ENCODE measurements around the gene CD52. TPM values are rescaled to one million over a fixed set of nuclear protein-coding genes. Genes with fewer than 3 reads are reported as not detected.

Gene CD52
- total and polyA plus RNA-seq, 2 experiments from 2014 or later = 7.3 TPM; not detected in 1

GRCh38 chr1:26284597-26285347 is 33.0 kb upstream of the CD52 start:
- Histone ChIP-seq H3K4me2 (no peak overlapping the region), H3K9me2 (ENCODE audit: insufficient read depth) (no peaks in the 10 kb centered on the region), H3K79me2 (replicated peaks; ENCODE audit: insufficient read depth) (no peaks in the 10 kb centered on the region), H4K20me1 (replicated peaks; ENCODE audit: insufficient read depth) (0 out of 2 replicates have a peak, but pooled peaks cover 3% of the 10 kb centered on the region), H3K27ac (ENCODE audit: low read depth) (peak overlapping the region; percentile 19; the same call in 1 of the 2 replicates), H3K36me3 (ENCODE audit: insufficient read depth) (peaks cover 4% of the 10 kb centered on the region; the same call in 1 of the 2 replicates), H3K4me1 (ENCODE audit: insufficient read depth) (peaks cover 20% of the 10 kb centered on the region), H3K27me3 (ENCODE audit: insufficient read depth) (no peaks in the 10 kb centered on the region), H2AFZ (no peak overlapping the region), H3F3A (replicated peaks; ENCODE audit: low read depth) (peaks cover 8% of the 10 kb centered on the region; the same call in 1 of the 2 replicates), H3K4me3 (no peak overlapping the region)
- Mint-ChIP-seq H3K27ac (peak overlapping the region; percentile 15; the same call in 1 of the 2 replicates), H3K4me1 (peaks cover 40% of the 10 kb centered on the region), H3K36me3 (ENCODE audit: low read depth) (peaks cover 4% of the 10 kb centered on the region; the same call in 2 of the 3 replicates), H3K9me3 (no peaks in the 10 kb centered on the region; the same call in 2 of the 3 replicates), H3K4me3 (no peak overlapping the region), H3K27me3 (ENCODE audit: insufficient read depth, low read depth, poor library complexity) (peaks cover 25% of the 10 kb centered on the region)
- ATAC-seq (peak; percentile 70), DNase-seq (ENCODE audit: low spot score) (peak; percentile 88)
- TF ChIP-seq NANOG (IDR thresholded peaks at IDR 0.05; ENCODE audit: borderline replicate concordance) (no peak), CTCF (conservative IDR thresholded peaks at IDR 0.05; ENCODE audit: low read depth in 2 of 2) (peak; percentile 90 to 95), POLR2AphosphoS5 (IDR thresholded peaks at IDR 0.05; ENCODE audit: low read depth) (0 out of 2 replicates have a peak, but pooled peaks have one; percentile 16), REST (IDR thresholded peaks at IDR 0.05; ENCODE audit: unreplicated experiment) (no peak)

- ATAC-seq (peak; percentile 53), DNase-seq (ENCODE audit: low spot score) (peak; percentile 90)
- no peaks in the 10 kb centered on the region for H3K27me3 ChIP-seq (ENCODE audit: insufficient read depth)
- H3K27me3 Mint-ChIP-seq (ENCODE audit: insufficient read depth, low read depth, poor library complexity) = peaks cover 22% of the 10 kb centered on the region
- no peak overlapping the region for H3K27ac Mint-ChIP-seq
- no peak overlapping the region for H3K4me3 Mint-ChIP-seq
- H3K4me3 ChIP-seq = no peak overlapping the region
- H3K79me2 ChIP-seq (replicated peaks; ENCODE audit: insufficient read depth) = no peaks in the 10 kb centered on the region
- no peaks in the 10 kb centered on the region; the same call in 2 of the 3 replicates for H3K9me3 Mint-ChIP-seq
- no peak for TF ChIP-seq ZNF331 (CRISPR knock-in tag; IDR thresholded peaks at IDR 0.05; ENCODE audit: low read depth)
- TF ChIP-seq CTCF (conservative IDR thresholded peaks at IDR 0.05; ENCODE audit: low read depth in 2 of 2) = peak; percentile 69 to 83
- peaks cover 4% of the 10 kb centered on the region; the same call in 1 of the 2 replicates for H3K36me3 ChIP-seq (ENCODE audit: insufficient read depth)
- H3K36me3 Mint-ChIP-seq (ENCODE audit: low read depth) = peaks cover 4% of the 10 kb centered on the region; the same call in 2 of the 3 replicates
- 0 out of 2 replicates have a peak, but pooled peaks cover 3% of the 10 kb centered on the region for H4K20me1 ChIP-seq (replicated peaks; ENCODE audit: insufficient read depth)
- peaks cover 23% of the 10 kb centered on the region for H3K4me1 ChIP-seq (ENCODE audit: insufficient read depth)
- no peak overlapping the region for H3K4me2 ChIP-seq
- no peak overlapping the region for H2AFZ ChIP-seq
- H3K4me1 Mint-ChIP-seq = peaks cover 44% of the 10 kb centered on the region
- H3F3A ChIP-seq (replicated peaks; ENCODE audit: low read depth) = peaks cover 8% of the 10 kb centered on the region; the same call in 1 of the 2 replicates
- no peak overlapping the region for H3K27ac ChIP-seq (ENCODE audit: low read depth)
- H3K9me2 ChIP-seq (ENCODE audit: insufficient read depth) = no peaks in the 10 kb centered on the region
Measured at GRCh38 chr1:26285366-26286063, 32.2 kb upstream of the CD52 start.
